ENCODE data around the gene ART1.

ART1 gene

DNA sequence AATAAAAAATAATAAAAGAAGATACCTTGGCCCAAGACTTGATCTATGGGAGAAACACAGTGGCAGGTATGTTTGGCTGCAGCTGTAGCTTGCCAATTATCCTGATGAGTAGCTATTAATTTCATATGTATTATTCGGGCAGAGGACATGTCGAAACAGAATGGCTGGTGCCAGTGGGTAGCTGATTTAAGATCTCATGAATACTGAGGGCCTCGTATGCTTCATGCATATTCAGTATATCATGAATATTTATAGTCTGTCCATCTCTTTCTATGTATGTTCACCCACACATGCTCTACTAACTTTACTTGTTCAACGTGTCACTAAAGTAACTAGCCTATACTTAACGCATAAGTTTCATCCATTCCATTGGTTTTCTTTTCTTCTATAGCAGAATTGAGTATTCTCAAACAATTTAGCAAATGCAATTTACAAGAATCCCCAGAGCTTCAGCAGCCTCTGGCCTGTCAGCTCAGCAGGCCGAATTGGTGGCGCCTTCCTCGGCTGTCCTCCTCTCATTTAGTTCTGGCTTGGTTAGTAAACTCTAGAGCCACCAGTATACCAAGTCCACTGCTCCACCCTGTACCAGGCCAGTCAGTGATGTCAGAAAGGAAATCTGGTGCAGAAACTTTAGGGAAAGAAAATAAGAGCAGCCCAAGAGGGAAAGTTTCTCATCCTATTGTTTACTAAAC lies 21.0 kb upstream of the ART1 start:
- no peak overlapping the region for H2AK5ac ChIP-seq (ENCODE audit: low read length, severe bottlenecking)

DNA sequence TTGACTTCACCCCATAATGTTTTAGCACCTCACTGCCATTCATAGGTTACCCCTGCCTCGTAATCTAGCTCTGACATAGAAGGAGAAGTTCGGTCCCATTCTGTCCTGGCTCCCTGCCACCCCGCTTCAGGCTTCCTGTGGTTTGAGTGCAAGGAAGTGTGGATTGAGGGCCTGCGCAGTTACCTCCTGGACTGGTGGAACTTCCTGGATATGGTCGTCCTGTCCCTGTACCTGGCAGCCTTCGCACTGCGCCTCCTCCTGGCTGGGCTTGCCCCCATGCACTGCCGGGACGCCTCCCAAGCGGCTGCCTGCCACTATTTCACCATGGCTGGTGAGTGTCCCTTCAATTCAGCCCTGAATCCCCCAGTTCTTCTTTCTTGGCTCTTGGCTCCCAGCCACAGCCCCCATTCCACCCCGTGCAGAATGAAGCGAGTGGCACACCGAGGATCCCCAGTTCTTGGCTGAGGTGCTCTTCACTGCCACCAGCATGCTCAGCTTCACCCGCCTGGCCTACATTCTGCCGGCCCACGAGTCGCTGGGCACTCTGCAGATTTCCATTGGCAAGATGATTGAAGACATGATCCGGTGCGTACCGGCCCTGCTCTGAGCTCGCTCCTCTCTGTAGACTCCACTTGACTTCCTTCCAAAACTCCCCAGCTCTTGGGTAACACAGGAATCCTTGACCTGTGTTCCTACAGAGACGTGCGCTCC lies 18.5 kb upstream of the ART1 start:
- Histone ChIP-seq H3K4me2 (ENCODE audit: low read length, poor library complexity, severe bottlenecking) (no peak overlapping the region), H3K79me1 (replicated peaks; ENCODE audit: low read length, poor library complexity, severe bottlenecking) (no peaks in the 10 kb centered on the region), H2BK12ac (ENCODE audit: low read length in 2 of 2) (no peak overlapping the region), H2AFZ (ENCODE audit: low read depth, low read length) (no peak overlapping the region), H3K14ac (ENCODE audit: low read length in 2 of 2) (peak overlapping the region in 1 of 2 experiments; percentile 61), H3K4me3 (ENCODE audit: insufficient read depth in 1 of 2, low read depth in 1 of 2, low read length in 2 of 2) (no peak overlapping the region), H2BK120ac (ENCODE audit: low read depth, low read length) (no peak overlapping the region), H3K23ac (ENCODE audit: low read length in 2 of 2) (no peak overlapping the region), H3K4ac (ENCODE audit: low read depth in 1 of 2, low read length in 2 of 2) (no peak overlapping the region), H4K8ac (ENCODE audit: low read length) (no peak overlapping the region), H3K9ac (ENCODE audit: low read length) (peak overlapping the region; percentile 65), H3K9me3 (ENCODE audit: control insufficient read depth, low read length) (no peaks in the 10 kb centered on the region), H4K91ac (ENCODE audit: low read length) (no peak overlapping the region), H3K4me1 (ENCODE audit: control insufficient read depth, insufficient read depth, low read depth, low read length) (peaks cover 12% of the 10 kb centered on the region), H2BK5ac (ENCODE audit: low read depth, low read length, poor library complexity, severe bottlenecking) (no peak overlapping the region), H3K27ac (ENCODE audit: low read length, poor library complexity, severe bottlenecking) (peak overlapping the region; percentile 90), H3K18ac (ENCODE audit: low read depth in 1 of 2, low read length in 2 of 2) (no peak overlapping the region), H2BK15ac (ENCODE audit: low read depth, poor library complexity, severe bottlenecking) (no peak overlapping the region), H3K36me3 (ENCODE audit: control insufficient read depth in 1 of 2, insufficient read depth in 2 of 2, low read depth in 1 of 2, low read length in 2 of 2) (no peaks in the 10 kb centered on the region), H2AK5ac (ENCODE audit: low read length, severe bottlenecking) (peak overlapping the region; percentile 62), H3K27me3 (ENCODE audit: control insufficient read depth in 1 of 2, insufficient read depth in 1 of 2, low read length in 2 of 2) (no peaks in the 10 kb centered on the region)
- WGBS = 93% methylated on average over 21 of the region's 23 CpGs
- DNase-seq = no peak

More for the DNA sequence above, 21.0 kb upstream of the ART1 start:
- H2BK120ac ChIP-seq (ENCODE audit: low read depth, low read length) = no peak overlapping the region
- no peak overlapping the region for H3K4me3 ChIP-seq (ENCODE audit: insufficient read depth in 1 of 2, low read depth in 1 of 2, low read length in 2 of 2)
- no peaks in the 10 kb centered on the region for H3K36me3 ChIP-seq (ENCODE audit: control insufficient read depth in 1 of 2, insufficient read depth in 2 of 2, low read depth in 1 of 2, low read length in 2 of 2)
- no peak overlapping the region for H2BK5ac ChIP-seq (ENCODE audit: low read depth, low read length, poor library complexity, severe bottlenecking)
- H3K4me1 ChIP-seq (ENCODE audit: control insufficient read depth, insufficient read depth, low read depth, low read length) = peaks cover 12% of the 10 kb centered on the region
- H2AFZ ChIP-seq (ENCODE audit: low read depth, low read length) = no peak overlapping the region
- H3K4ac ChIP-seq (ENCODE audit: low read depth in 1 of 2, low read length in 2 of 2) = no peak overlapping the region
- no peak overlapping the region for H3K4me2 ChIP-seq (ENCODE audit: low read length, poor library complexity, severe bottlenecking)
- DNase-seq = no peak
- no peak overlapping the region for H4K91ac ChIP-seq (ENCODE audit: low read length)
- no peaks in the 10 kb centered on the region for H3K9me3 ChIP-seq (ENCODE audit: control insufficient read depth, low read length)
- H2BK12ac ChIP-seq (ENCODE audit: low read length in 2 of 2) = no peak overlapping the region
- H3K18ac ChIP-seq (ENCODE audit: low read depth in 1 of 2, low read length in 2 of 2) = no peak overlapping the region
- no peak overlapping the region for H3K9ac ChIP-seq (ENCODE audit: low read length)
- H3K79me1 ChIP-seq (replicated peaks; ENCODE audit: low read length, poor library complexity, severe bottlenecking) = no peaks in the 10 kb centered on the region
- no peak overlapping the region for H2BK15ac ChIP-seq (ENCODE audit: low read depth, poor library complexity, severe bottlenecking)
- H3K27me3 ChIP-seq (ENCODE audit: control insufficient read depth in 1 of 2, insufficient read depth in 1 of 2, low read length in 2 of 2) = no peaks in the 10 kb centered on the region
- no peak overlapping the region for H3K23ac ChIP-seq (ENCODE audit: low read length in 2 of 2)
- 77% methylated on average over 7 of the region's 8 CpGs for WGBS
- no peak overlapping the region for H3K14ac ChIP-seq (ENCODE audit: low read length in 2 of 2)
- no peak overlapping the region for H4K8ac ChIP-seq (ENCODE audit: low read length)
- H3K27ac ChIP-seq (ENCODE audit: low read length, poor library complexity, severe bottlenecking) = no peak overlapping the region

DNA sequence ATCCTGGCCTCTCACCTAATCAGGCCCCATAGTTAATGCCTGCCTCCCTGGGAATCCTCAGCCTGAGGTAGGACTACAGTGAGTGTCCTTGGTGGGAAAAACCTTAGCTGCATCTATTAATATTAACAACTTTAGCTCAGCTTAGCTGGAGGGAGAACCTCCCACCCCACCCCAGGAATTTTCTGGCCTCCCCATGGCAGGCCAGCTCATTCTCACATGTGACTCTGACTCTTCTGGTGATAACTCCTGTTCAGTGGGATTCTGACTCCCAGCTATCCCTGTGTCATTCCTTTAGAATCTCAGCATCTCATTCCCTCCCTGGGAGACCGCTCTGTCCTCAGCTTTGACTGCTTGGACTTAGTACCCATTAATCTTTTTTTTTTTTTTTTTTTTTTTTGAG lies 17.6 kb upstream of the ART1 start:
- Histone ChIP-seq H2BK120ac (ENCODE audit: low read depth, low read length) (no peak overlapping the region), H4K91ac (ENCODE audit: low read length) (no peak overlapping the region), H3K4me2 (ENCODE audit: low read length, poor library complexity, severe bottlenecking) (no peak overlapping the region), H3K18ac (ENCODE audit: low read depth in 1 of 2, low read length in 2 of 2) (no peak overlapping the region), H3K4ac (ENCODE audit: low read depth in 1 of 2, low read length in 2 of 2) (no peak overlapping the region), H4K8ac (ENCODE audit: low read length) (no peak overlapping the region), H3K4me3 (ENCODE audit: insufficient read depth in 1 of 2, low read depth in 1 of 2, low read length in 2 of 2) (no peak overlapping the region), H3K27me3 (ENCODE audit: control insufficient read depth in 1 of 2, insufficient read depth in 1 of 2, low read length in 2 of 2) (no peaks in the 10 kb centered on the region), H3K36me3 (ENCODE audit: control insufficient read depth in 1 of 2, insufficient read depth in 2 of 2, low read depth in 1 of 2, low read length in 2 of 2) (no peaks in the 10 kb centered on the region), H3K14ac (ENCODE audit: low read length in 2 of 2) (no peak overlapping the region), H3K79me1 (replicated peaks; ENCODE audit: low read length, poor library complexity, severe bottlenecking) (no peaks in the 10 kb centered on the region), H3K23ac (ENCODE audit: low read length in 2 of 2) (no peak overlapping the region), H2BK5ac (ENCODE audit: low read depth, low read length, poor library complexity, severe bottlenecking) (peak overlapping the region; percentile 71), H2AFZ (ENCODE audit: low read depth, low read length) (no peak overlapping the region), H2BK15ac (ENCODE audit: low read depth, poor library complexity, severe bottlenecking) (no peak overlapping the region), H3K27ac (ENCODE audit: low read length, poor library complexity, severe bottlenecking) (peak overlapping the region; percentile 90), H2BK12ac (ENCODE audit: low read length in 2 of 2) (no peak overlapping the region), H3K4me1 (ENCODE audit: control insufficient read depth, insufficient read depth, low read depth, low read length) (peaks cover 12% of the 10 kb centered on the region), H3K9me3 (ENCODE audit: control insufficient read depth, low read length) (no peaks in the 10 kb centered on the region), H2AK5ac (ENCODE audit: low read length, severe bottlenecking) (peak overlapping the region; percentile 62), H3K9ac (ENCODE audit: low read length) (peak overlapping the region; percentile 65)
- peak; percentile 81 for DNase-seq
- 67% methylated on average over 1 of the region's 1 CpG for WGBS

DNA sequence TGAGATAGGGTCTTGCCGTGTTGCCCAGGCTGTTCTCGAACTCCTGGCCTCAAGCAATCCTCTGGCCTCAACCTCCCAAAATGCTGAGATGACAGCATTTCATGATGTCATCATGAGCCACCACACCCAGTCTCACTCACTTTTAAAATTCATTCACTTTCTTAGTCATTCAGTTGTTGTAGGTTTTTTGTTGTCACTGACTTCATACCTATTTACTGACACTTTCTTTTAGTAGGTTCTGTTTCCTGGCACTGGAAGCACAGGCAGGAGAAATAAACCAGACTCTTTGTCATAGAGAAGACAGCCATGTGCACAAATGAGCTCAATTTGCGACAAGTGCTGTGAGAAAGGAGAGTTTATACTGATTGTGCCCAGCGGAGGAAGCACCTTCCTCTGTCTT lies 13.6 kb upstream of the ART1 start:
- no peak overlapping the region for H4K91ac ChIP-seq (ENCODE audit: low read length)
- no peak overlapping the region for H3K14ac ChIP-seq (ENCODE audit: low read length in 2 of 2)
- H4K8ac ChIP-seq (ENCODE audit: low read length) = no peak overlapping the region
- H3K4me3 ChIP-seq (ENCODE audit: insufficient read depth in 1 of 2, low read depth in 1 of 2, low read length in 2 of 2) = no peak overlapping the region
- H3K9me3 ChIP-seq (ENCODE audit: control insufficient read depth, low read length) = no peaks in the 10 kb centered on the region
- no peak overlapping the region for H2BK120ac ChIP-seq (ENCODE audit: low read depth, low read length)
- no peaks in the 10 kb centered on the region for H3K79me1 ChIP-seq (replicated peaks; ENCODE audit: low read length, poor library complexity, severe bottlenecking)
- peaks cover 10% of the 10 kb centered on the region for H3K4me1 ChIP-seq (ENCODE audit: control insufficient read depth, insufficient read depth, low read depth, low read length)
- no peak overlapping the region for H2AFZ ChIP-seq (ENCODE audit: low read depth, low read length)
- no peak overlapping the region for H3K27ac ChIP-seq (ENCODE audit: low read length, poor library complexity, severe bottlenecking)
- no peak overlapping the region for H2BK12ac ChIP-seq (ENCODE audit: low read length in 2 of 2)
- no peaks in the 10 kb centered on the region for H3K36me3 ChIP-seq (ENCODE audit: control insufficient read depth in 1 of 2, insufficient read depth in 2 of 2, low read depth in 1 of 2, low read length in 2 of 2)
- no peak overlapping the region for H3K9ac ChIP-seq (ENCODE audit: low read length)
- DNase-seq = no peak
- H2BK5ac ChIP-seq (ENCODE audit: low read depth, low read length, poor library complexity, severe bottlenecking) = no peak overlapping the region
- WGBS = 81% methylated on average over 4 of the region's 4 CpGs
- no peak overlapping the region for H3K23ac ChIP-seq (ENCODE audit: low read length in 2 of 2)
- H2BK15ac ChIP-seq (ENCODE audit: low read depth, poor library complexity, severe bottlenecking) = no peak overlapping the region
- H2AK5ac ChIP-seq (ENCODE audit: low read length, severe bottlenecking) = no peak overlapping the region
- H3K4ac ChIP-seq (ENCODE audit: low read depth in 1 of 2, low read length in 2 of 2) = no peak overlapping the region
- H3K18ac ChIP-seq (ENCODE audit: low read depth in 1 of 2, low read length in 2 of 2) = no peak overlapping the region
- H3K4me2 ChIP-seq (ENCODE audit: low read length, poor library complexity, severe bottlenecking) = no peak overlapping the region
- H3K27me3 ChIP-seq (ENCODE audit: control insufficient read depth in 1 of 2, insufficient read depth in 1 of 2, low read length in 2 of 2) = peaks cover 0 to 4% of the 10 kb centered on the region in 2 experiments

Measured in mesenchymal stem cell (in vitro differentiated cells and primary cell).